HG02623 (cell line): ENCODE data around the gene PTPRM.

Source experiments
- ATAC-seq: cut with Tn5 transposase; IDR thresholded peaks from one replicate; pipeline ENCODE4 v1.9.1; 2021; ENCODE audit warnings: moderate library complexity; ENCODE audit not compliant: unreplicated experiment

The PTPRM gene

DNA sequence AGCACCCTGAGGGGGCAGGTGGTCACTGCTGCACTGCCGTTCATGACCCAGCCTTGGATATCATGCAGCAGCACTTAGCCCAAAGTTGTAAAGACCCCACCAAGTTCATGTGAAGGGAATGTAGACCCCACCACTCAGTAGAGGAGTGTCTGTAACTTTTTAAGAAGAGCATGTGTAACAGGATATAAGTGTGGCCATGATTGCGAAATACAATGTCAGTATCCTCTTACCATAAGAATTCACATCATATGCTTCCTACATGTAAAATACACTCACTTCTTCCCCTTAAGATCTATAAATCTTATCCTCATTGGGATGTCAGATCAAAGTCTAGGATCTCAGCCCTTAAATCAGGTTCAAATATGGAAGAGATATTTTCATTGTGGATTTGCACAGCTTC, 276.9 kb downstream of the PTPRM start:
- no peak for ATAC-seq

DNA sequence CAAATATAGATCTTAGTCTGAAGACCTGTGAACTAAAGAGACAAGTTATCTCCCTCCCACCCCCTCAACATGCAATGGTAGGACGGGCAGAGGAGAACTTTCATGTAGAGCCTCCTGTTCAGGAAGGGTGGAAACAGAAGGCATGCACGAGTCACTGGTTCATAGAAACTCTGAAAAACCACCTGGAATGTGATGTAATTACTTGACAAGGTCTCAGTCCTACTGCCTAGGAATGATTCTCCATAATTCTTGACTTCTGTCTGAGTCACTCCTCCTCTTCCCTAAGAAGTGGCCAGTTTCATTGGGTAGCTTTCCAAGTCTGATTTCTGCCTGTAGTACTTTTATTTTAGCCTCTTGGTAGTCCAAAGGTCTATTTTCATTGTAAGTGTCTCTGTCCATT, 277.3 kb downstream of the PTPRM start:
- ATAC-seq, result no peak

DNA sequence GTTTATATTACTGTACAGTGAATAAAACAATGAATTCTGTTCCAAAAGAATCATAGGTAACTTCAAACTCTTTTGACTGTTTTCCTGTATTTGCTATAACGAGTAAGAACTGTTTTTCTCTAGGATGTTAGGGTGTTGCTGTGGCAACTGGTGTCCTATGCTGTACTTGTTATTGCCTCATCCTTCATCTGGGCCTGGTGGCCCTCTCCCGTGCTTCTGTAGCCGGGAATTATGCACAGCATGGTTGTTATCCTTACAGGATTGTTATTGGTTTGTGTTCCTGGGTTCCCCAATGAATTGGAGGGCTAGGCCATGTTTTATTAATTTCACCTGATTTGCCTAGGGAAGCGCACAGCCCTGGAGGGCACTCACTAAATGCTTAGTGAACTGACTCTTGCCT, 279.2 kb downstream of the PTPRM start:
- ATAC-seq, result no peak

DNA sequence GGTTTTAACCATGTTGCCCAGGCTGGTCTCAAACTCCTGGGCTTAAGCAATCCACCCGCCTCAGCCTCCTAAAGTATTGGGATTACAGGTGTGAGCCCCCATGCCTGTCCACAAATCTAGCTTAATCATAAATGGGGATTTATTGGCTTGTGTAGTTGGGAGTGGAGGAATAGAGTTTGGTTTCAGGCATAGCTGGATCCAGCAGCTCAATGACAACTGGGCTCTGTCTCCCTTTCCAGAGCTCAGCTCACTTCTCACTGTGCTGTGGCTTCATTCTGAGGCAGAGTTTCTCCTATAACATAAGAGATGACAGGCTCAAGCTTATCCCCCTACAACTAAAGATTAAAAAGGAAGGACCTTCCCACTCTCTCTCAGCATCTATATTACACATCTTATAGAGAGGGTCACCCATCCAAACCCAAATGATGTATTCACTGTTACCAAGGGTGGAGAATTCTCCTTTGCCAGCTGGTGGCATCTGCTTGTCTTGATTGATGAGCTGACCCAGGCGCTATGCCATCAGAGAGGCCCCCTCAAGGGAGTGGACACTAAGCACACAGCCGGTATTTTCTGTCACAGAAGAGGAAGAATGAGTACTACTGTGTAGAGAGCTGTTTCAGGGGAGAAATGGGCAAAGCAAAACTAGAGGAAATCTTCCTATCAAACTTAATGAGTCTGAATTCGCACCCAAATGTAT, 280.4 kb downstream of the PTPRM start:
- no peak for ATAC-seq

DNA sequence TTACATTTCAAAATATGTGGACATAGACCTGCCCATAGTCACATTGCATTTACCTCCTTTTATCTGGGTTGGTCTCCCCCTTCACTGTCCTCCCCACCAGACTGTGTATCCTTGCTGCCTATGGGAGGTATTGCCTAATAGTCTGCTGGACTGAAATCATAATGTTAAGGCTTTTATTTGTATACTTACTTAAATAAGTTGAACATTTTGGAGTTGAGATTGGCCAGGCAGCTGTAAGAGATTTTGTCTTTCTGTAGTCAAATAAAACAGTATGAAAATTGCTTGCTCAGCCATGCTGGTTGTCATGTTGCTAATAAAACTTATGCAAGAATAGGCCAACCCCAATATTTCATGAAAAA, 280.9 kb downstream of the PTPRM start:
- ATAC-seq, result no peak

DNA sequence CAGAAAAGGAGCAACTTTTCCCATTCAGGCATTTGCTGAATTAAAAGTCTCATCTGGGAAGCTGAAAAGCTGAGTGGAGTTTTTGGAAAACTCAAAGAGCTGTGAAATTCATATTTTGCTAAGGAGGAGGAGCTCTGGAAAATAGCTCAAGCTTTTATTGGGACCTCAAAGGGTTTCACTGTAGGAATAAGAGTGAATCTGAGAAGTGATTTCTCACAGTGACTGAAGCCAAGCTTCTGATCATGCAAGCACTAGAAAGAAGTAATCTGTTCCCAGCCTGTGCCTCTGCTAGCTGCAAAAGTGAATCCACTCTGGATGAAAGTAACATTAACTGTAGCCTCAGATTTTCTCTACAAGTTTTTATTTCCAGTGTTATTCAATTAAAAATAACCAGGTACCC, 283.3 kb downstream of the PTPRM start:
- ATAC-seq, result no peak

DNA sequence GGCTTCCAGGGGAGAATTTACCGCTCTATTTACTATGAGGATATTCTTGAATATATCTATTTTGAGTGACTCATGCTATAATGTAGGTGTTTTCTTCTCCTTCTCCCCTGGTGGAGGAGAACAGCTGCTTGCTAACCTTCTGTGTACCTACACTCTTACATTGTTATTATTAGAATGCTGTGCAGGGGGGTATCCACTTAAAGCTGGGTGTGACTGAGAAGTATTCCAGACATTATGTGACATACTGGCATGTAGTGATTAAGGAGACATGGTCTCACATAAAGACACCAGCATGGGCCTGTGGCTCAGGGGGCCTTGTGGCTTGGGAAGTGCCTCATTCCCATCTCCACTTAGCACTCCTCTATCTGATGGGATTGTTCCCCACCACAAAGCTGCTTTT, 287.9 kb downstream of the PTPRM start:
- no peak for ATAC-seq

DNA sequence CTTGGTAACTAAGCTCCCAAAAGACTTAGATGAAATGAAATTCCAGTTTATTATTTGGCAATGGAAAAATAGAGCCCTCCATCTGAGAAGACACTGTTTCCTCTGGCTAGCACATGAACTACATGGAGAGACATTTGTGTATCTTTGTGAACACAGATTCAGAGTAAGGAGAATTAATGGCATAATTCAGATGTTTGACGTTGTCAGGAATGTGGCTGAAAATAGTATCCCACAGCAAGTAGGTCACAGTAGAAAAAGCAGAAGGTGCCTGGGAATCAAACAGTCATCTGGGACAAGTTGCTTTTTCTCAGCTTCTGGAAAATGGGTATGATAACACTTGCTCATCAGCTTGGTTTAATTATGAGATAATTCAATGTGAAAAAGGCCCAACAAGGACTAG, 288.6 kb downstream of the PTPRM start:
- no peak for ATAC-seq

DNA sequence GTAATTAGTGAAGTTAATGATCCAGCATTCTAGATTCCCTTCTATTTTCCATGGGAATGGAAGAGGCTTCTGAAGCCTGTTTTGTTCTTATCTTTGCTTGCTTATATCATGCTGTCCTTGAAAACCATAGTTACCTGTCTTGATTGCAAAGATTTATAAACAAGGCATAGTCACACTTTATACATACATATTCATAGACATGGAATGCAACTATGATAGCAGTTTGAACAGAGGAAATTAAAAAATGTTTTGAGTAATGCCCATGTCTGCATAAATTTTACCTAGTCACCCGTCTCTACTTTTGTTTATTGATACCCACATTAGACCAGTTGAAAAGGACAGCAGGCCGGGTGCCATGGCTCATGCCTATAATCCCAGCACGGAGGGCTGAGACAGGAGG, 289.0 kb downstream of the PTPRM start:
- no peak for ATAC-seq

DNA sequence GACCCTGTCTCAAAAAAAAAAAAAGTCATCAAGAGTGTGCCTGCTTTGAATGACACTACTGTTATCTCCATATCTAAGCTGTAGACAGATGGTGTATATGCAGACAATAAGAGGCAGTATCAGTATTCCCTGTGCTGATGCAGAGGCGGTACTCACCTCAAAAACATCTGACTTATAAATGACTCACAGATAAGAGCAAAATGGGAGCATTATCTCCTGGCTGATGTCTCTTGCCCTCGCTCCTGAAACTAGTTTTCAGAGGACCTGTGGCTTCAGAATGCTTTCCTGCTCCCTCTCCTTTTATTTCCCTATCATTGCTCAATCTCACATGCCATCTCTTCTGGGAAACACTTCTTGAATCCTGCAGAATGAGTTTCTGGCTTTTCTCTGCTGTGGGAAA, 289.6 kb downstream of the PTPRM start:
- ATAC-seq, result no peak

DNA sequence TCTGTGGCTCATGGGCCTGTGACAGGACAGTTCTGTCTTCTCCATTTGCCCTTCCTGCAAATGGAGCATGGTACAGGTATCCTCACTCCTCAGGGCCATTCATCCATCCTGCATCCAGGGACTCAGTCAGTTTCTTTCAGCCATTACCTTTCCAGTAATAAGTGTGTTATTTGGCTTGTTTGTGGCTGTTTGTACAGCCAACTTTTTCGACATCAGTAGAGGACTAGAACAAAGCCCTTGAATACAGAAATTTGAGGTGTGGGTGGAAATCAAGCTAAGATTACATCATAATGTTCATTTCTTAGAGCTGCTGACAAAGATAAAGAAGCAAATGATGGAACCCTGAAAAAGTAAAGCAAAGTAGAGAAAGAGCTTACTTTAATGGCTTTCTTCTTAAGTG, 290.4 kb downstream of the PTPRM start:
- no peak for ATAC-seq

DNA sequence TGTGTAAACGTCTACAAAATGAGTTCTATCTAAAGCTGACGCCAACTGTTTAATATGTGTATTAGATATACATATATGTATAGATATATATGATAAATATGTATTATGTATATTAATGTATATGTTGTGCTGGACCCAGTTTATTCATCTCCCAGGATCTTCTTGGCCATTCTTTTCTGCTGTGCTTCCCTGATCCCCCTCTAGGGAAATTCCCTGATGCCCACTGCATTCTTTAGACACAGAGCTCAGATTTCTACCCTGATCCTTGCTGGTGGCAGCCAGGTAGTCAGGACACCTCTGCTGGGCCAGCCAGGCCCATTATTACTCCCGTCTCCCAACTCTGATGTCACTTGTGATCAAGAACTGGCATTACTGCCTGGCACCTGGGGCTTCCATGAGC, 292.0 kb downstream of the PTPRM start:
- no peak for ATAC-seq

DNA sequence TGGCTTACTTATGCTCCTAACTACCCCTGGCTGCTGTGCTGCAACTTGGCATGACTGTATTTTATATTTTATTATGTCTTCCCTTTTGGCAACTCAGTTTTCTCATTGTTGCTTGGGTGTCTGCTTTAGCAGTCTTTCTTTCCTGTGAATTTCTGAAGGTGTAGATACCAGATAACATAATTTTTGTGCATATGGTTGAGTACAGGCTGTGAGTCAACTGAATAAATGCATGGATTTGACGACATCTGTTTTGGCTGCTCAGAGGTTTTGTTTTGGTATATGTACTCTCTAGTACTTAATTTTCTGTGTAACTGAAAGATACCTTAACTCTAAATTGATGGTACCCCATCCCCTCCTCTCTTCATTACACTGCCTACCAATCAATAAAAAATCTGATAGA, 303.1 kb downstream of the PTPRM start:
- no peak for ATAC-seq

DNA sequence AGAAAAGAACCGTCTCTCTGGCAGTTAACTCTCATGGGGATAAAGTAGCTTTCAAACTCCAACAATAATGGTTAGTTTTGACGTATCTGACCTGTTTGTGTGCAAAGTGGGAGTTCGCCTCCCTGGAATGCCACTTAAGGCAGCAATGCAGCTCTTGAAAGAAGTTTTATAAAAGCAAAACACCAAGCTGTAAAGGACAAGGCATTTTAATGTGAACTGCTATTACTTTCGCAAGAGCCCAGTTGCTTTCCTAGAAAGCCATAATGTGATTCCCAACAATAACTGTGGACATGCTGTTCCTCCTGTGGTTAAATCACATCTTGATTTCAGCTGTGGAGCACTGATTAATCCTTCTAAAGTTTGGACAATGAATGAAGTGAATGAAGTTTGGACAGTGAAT, 303.7 kb downstream of the PTPRM start:
- no peak for ATAC-seq

DNA sequence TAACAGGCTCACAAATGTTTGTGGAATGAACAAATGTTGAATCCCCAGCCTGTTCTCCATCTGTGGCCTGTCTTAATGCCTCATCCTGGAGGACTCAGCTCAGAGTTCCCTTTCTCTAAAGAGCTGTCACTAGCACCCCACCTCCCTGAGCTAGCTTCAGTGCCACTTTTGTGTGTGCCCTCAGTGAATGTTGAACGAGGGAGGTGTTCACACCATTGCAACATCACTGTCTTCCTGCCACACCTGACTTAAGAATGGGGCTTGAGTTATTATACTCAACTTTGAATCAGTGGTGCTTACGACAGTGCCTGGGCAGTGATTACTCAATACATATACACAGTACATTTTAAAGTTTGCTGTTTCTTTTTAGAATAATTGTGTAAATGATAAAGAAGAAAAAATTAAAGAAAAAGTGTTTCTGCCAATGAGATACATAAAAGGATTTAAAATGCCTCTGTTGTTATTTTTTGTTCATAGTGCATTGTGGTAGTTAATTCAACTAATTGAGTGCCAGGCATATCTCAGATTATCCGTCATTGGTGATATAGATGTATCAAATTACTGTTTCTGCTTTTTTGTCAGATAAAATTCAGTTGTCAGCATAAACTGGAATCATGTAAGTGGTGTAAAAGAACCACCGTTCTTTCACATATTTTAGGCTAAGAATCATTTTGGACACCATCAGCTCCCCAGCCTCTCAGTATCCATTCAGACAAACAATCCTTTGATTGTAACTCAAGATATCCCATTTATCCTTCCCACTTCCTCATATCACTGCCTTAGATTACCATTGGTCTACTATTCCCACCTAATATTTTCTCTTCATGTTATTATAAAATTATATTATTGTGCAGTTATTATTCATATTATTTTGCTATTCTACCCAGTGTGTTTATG, 304.7 kb downstream of the PTPRM start:
- no peak for ATAC-seq

DNA sequence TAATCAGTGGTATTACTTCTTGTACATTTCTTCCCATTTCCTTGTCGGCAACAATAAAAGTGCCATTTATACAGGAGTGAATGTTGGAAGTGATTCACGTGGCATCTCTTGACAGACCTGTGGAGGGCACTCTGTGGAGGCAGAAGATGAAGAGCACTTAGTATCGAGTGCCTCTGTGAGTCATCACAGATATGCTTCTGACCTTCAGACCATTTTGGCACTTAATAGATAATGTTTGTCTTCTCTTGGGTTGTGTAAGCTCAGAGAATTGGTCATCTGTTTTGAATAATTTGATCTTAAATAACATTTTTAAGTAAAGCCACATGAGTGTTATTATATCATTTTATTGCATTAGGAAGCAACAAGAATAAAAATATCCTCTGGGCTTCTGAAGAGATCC, 305.5 kb downstream of the PTPRM start:
- ATAC-seq, result no peak

DNA sequence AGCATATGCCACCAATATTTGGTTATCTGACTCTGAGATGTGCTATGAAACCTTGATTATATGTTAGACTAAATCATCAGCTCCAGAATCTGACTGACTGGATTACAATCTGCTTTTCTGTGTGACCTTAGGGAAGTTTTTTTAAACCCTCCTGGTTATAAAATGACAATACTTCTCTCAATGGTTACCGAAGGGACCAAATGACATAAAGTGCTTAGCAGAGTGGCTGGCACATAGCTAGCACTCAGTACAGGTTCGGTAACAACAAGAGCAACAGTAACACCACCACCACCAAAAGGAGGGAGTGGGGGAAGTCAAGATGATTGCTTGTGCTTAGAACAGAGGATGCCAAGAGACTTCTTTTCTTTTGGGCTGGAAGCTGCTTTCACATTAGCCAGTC, 306.2 kb downstream of the PTPRM start:
- no peak for ATAC-seq

DNA sequence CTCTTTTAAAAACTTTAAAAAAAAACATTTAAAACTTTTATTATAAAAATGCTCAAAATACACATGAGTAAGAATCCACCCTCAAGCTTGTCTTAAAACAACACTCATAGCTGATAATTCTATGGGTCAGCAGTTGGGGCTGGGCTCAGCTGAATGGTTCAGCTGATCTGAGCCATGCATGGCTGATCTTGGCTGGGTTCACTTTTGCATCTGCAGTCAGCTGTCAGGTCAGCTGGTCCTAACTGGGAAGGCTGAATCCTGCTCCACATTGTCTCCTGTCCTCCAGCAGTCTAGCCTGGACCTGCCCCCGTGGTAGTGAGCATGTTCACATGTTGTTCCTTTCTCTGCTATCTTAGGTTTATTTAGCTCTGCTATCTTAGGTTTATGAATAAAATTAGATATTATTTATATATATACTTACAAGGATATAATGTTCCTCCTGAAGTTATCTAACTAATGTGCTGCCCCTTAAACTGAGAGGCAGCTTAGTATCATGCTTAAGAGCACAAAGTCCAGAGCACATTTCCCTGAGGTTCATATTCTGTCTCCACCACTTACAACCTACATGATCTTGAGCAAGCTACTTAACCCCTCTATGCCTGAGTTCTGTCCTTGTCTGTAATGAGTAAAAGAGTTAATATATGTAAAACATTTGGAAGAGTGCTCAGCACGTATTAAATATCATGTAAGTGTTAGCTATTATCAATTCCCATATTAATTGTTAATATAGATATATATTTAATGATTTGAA, 309.4 kb downstream of the PTPRM start:
- no peak for ATAC-seq

DNA sequence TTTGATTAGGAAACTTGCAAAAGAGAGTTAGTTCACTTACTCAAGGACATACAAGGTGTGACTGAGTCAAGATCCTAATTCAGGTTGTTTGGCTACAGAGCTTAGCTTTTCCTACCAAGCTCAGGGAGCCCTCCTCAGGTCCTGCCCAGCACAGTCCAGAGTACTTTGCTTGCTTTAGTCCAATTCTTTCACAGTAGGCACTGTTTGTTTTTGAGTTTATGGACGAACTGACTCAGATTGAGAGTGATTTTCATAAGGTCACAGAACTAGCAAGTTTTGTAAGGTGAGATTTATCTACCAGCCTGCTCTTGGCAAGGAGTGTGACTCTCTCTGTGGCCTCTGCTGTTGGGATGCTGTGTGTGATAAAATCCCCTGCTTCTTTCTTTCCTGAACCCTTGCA, 310.5 kb downstream of the PTPRM start:
- ATAC-seq, result no peak

DNA sequence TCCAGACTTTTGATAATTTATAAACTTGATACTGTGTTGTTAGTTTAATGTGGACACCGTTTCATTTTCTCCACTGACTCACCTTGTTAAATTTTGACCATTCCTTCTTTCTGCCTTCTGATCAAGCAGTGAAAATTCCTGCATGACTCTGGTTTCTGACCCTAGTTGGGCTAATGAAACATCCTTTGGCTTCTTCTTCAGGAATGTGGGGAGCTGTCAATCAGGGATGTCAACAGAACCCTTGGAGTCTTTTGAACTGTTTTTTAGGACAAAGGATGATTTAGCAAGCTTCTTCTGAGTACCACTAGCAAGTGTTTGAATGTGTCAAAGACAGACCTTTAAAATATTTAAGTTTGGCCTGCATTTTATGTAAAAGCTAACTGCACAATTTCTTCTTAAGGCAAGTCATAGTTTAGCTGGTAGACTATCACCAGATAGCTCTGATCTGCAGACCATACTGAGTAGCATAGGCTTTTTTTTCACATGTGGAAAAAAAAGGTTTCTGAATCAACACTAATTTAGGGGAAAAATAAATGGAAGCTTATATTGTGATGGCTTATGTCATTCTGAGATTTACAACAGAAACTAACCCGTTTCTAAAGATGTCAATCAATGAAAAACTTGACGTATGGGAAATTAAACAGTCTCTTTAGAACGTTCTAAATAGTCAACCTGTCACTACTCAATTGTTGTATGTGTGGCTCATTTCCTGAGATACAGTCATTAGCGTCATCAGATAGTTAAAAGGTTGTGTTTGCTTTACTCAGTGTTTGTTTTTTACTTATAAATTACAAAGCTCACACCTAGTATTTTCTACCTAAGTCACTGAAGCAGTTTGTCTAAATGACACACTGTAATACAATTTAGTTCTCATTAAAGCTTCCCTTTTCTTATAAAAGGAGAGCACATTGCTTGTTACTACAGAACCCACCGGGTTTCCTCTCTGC, 311.4 kb downstream of the PTPRM start:
- no peak for ATAC-seq

DNA sequence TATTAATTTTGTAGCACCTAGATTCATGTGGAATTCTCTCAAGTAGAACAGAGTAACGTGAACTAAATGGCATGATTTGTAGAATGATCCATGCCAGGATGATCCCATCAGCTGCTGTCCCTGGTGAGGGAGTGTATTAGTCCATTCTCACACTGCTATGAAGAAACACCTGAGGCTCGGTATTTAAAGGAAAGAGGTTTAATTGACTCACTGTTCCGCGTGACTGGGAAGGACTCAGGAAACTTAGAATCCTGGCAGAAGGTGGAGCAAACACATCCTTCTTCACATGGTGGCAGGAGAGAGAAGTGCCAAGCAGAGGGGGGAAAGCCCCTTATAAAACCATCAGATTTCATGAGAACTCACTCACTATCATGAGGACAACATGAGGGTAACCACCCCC, 312.6 kb downstream of the PTPRM start:
- ATAC-seq, result no peak
